Stimulated activated CD4-positive, alpha-beta T cell treated with anti-CD3 and anti-CD28 coated beads, Interleukin-2, amount 100 ng/mL, for 4 hours (primary cell): ENCODE results near the gene GATAD2A.
"Not testable (repeated sequence)": the region's sequence is repeated elsewhere in the genome, so short reads cannot be mapped to it uniquely, and the experiment has no call there.

Experiments
- DNase-seq: peaks from one replicate; pipeline ENCODE4 v3.0.0-alpha.2; 2020; ENCODE audit warnings: low read depth

GATAD2A gene

GRCh38 chr19:19464339-19465098 is 59.0 kb downstream of the GATAD2A start:
- no peak for DNase-seq

DNA sequence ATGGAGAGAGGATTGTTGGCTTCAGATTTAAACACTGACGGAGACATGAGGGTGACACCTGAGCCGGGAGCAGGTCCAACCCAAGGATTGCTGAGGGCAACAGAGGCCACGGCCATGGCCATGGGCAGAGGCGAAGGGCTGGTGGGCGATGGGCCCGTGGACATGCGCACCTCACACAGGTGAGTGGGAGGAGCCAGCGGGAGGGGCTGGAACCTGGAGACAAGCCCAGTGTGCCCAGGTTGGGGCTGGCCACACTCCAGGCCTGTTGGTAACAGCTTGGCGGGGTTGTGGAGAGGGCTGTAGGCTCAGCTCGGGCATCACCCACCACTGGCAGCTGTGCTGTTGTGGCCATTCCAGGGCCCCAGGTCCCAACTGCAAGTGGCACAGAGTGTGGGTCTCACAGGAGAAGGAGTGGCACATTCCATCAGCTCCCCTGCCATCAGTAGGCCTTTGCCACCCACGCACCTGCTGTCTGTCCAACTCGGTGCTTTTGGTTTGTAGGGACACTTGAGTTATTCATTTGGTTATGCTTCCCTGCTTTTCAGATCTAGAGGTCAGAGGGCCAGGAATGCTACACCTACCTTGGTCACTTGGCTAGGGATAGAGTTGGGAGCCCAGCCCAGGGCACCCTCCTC is 60.1 kb downstream of the GATAD2A start:
- DNase-seq: no peak

DNA sequence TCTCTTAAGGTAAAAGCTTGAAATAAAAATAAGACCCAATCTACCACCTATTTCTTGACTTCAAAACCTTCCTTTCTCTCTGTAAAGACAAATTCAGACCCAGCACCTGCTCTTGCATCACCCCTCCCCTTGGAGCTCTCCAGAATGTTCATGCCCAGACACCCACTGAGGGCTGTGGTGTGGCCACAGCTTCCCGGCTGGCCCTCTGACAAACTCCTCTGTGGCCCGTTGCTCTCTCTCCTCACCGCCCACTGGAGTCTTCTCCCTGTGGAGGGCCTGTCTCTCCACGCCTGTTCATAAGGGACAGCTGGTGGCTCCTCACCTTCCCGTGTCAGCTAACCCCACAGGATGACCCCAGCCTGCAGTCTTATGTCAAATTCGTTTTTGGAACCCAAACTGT is 60.7 kb downstream of the GATAD2A start:
- no peak for DNase-seq

GRCh38 chr19:19468424-19469050 is 63.1 kb downstream of the GATAD2A start:
- no peak for DNase-seq

GRCh38 chr19:19470579-19470978 is 65.1 kb downstream of the GATAD2A start:
- no peak for DNase-seq

DNA sequence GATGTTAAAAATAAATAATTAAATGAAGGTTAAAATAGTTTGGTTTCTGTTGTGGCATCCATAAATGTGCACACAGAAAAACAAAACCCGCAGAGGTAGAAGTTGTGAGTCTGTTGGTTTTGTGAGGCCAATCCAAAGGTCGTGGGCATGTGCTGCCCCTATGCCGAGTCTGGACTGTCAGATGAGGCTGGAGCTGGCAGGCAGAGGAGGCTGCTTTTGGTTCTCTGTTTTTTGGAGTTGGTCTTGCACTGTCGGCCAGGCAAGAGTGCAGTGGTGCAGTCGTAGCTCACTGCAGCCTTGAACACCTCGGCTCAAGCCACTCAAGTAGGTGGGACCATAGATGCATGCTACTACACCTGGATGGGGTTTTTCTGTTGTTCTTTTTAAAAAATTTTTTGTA is 66.2 kb downstream of the GATAD2A start:
- no peak for DNase-seq

DNA sequence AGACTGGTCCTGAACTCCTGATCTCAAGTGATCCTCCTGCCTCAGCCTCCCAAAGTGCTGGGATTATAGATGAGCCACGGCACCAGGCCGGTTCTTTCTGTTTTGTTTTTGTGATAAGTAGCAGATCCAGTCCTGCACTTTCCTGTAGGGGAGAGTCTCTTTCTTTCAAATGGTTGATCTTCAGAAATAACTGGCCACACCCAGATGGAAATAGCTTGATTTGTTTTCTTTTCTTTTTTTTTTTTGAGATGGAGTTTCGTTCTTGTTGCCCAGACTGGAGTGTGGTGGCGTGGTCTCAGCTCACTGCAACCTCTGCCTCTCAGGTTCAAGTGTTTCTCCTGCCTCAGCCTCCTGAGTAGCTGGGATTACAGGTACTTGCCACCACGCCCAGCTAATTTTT is 66.6 kb downstream of the GATAD2A start:
- DNase-seq: not testable (repeated sequence)

GRCh38 chr19:19475015-19475765 is 69.7 kb downstream of the GATAD2A start:
- DNase-seq: no peak

DNA sequence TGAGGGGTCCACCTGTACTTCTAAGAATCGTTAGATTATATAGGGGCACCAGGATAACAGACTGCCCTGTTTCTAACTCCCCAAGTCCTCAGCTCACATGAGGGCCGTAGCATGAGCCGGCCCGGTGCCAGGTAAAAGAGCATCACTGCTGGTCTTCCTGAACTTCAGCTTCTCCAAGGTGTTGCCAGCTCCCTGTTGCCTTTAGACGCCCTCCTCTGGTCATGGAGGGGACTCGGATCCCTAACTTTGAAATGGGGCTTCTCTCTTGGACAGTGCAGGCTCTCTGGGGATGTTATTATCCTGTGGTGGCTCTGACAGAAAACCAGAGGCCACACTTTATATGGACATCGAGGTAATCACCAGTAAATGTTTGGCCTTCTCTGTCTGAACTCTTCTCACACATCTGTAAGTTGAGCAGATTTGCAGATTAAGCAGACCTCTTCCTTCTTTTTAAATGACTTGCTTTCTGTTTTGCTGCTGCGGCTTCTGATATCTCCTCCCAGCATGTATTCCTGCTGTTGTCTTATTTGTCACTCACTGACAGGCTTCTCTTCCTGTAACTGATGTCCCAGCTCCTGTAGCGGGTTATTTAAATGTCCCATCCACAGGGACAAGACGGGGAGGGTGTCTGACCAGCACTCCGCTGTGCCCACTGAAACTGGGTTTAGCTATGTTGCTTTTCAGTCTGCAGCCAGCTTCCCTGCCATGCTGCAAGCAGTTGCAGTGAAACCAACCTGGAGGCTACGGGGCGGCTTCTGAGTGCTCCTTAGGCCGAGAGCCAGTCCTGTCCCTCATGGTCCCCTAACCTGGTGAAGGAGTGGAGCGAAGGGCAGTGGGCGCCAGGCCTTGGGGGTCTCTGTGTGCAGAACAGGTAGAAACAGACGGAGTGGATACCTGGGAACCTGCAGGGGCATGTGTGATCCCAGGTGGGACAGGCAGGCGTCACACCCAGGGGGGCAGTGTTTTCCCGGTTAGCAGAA is 70.7 kb downstream of the GATAD2A start:
- DNase-seq: no peak

DNA sequence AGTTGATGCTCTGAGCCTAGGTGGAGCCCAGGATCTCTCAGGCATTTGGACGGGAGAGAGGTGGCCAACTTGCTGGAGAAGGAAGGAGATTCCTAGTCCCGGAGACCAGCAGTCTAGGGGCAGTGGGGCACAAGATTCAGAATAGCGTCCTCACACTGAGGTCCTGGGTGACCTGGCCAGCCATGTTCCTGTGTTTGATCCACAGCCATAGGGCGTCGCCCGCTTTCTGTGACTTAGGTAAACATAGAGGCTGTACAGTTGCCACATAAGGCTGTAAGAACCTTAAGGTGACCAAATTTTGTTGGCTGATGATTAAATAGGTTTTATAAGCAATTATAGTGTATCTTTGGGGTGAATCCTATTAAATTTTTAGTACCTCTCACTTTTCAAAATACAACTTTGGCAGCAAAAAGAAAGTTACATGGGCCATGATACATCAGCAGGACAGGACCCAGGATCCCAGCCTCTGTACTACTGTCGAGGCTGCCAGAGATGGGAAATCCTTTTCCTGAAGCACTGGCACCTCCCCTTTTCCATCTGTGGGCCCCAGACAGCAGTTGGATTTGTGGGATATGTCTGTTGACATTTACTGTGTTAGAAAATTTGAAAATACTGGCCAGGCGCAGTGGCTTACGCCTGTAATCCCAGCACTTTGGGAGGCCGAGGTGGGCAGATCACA is 72.4 kb downstream of the GATAD2A start:
- no peak for DNase-seq

GRCh38 chr19:19480688-19481087 is 75.2 kb downstream of the GATAD2A start:
- no peak for DNase-seq

DNA sequence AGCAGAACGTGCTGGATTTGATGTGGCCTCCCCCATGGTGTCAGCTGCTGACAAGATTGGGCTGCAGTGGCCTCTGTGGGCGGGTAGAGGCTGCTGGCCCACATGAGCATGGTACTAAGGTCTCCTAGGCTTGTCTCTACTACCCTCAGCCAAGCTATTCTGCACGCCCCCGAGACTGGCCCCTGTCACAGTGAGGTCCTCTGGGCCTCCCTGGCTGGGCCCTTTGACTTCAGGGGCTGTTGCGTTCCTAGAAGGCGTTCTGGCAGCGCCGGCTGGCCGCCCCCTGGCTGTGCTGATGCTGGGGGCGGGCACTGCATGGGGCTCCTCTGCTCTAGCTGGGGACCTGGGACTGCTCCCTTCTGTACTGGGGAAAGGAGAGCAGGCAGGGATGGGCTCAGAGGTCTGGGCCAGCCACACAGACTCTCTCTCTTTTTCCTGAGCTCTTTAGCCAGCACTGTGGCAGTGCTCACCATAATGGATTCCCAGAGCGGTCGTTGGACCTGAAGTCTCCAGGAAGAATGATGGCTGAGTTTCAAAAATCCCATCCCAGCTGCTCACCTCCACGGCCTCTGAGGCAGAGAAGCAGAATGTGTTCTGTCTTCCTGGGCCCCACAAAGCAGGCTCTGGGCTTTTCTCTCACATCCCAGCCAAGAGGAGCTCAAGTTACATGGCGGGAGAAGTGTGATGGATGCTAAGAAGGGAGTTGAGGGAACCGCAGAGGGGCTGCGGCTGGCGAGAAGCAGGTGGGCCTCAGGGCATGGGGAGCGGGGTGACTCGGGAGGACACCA is 77.5 kb downstream of the GATAD2A start:
- DNase-seq: no peak

DNA sequence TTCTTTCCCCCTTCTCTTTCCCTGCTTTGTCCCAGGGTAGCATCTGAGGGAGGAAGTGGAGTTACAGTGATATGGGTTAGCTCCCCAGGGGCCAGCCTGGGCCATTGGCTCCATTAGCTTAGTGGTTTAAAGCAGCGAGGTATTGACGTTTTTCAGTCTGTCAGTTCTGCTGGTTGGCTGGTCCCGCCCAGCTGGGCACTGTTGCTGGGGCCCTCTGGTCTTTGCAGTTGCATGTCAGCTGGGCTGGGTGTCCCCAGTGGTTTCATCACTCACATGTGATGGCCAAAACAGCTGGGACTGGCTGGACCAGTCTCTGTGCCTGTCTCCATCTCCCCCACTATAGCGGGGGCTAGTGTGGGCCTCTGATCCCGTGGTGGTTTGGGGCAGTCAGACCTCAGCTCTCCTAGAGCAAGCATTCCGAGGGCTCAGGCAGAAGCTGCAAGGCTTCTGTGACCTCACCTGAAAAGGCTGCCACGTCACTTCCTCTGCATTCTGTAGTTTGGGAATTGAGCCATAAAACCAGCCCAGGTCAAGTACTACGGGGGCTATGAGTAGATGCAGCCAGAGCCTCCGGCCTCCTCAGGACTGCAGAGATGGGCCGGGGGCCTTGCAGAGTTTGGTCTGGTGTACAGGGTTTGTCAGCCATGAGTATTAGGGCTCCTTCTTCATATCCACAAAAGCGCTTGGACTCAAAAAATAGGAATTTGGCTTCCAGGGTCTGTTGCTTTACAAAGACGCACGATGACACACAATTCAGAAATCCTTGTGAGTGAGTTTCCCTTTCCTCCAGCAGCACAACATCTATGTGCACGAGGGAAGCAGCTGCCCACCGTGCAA is 79.9 kb downstream of the GATAD2A start:
- DNase-seq: no peak

GRCh38 chr19:19485998-19486290 is 80.5 kb downstream of the GATAD2A start:
- no peak for DNase-seq

DNA sequence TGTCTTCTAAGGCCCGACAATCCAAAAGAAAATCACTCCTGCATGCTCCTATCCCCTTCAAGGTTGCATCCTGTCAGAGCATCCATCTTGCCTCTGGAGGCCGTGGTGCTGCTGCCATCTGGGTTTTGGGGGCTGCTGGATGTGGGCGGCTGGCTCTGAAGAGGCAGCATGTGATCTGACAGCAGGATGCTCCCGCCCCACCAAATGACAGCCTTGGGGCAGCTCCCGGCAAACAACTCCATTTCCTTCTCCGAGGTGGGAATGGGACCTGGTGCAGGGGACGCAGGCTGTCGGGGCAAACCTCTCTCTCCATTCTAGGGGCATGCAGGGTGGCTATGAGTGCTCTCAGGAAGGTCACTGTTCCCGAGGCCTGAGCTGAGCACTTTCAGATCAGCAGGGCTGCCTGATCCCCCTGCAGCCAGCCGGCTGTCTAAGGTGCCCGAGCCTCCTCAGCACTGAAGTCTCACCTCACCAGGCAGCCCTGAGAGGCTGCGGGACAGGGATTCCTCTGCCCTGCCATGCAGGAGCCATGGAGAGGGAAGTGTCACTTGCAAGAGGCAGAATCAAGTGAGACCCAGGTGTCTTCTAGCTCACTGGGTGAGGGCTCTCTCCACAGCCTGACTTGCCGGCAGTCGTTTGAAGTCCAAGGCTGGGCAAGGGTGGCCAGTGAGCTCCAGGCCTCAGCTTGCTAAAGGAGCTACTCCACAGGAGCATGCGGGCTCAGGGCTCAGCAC is 81.0 kb downstream of the GATAD2A start:
- DNase-seq: no peak

- no peak for DNase-seq
Observed at GRCh38 chr19:19487077-19487949, 81.8 kb downstream of the GATAD2A start.
